Embryonic facial prominence (tissue), 1 donor: Measurements from ENCODE around the gene TTC19.

Experiments used
- DNase-seq: peaks from one replicate; pipeline ENCODE4 v3.0.0-alpha.2; 2016; ENCODE audit errors: extremely low spot score

The TTC19 gene

GRCh38 chr17:15999141-15999973 is at the start of gene TTC19, which contains the start of gene ZSWIM7:
Gene TTC19 (plus strand): TSS chr17:15999824. CDS start chr17:15999849, 25 bp downstream.
Gene ZSWIM7 (minus strand): TSS chr17:15999704. CDS start chr17:15999594, 110 bp downstream.
- peak; percentile 77 for DNase-seq

- no peak for DNase-seq
These were observed 48.1 kb upstream of the TTC19 start for GRCh38 chr17:15951368-15952047.

GRCh38 chr17:15952048-15952532 is 47.5 kb upstream of the TTC19 start:
- DNase-seq = no peak

- DNase-seq = no peak
These were observed 46.5 kb upstream of the TTC19 start for GRCh38 chr17:15952916-15953790.

GRCh38 chr17:15954222-15954621 is 45.4 kb upstream of the TTC19 start:
- DNase-seq = no peak

- DNase-seq = no peak
These were observed 43.7 kb upstream of the TTC19 start for GRCh38 chr17:15955793-15956541.

GRCh38 chr17:15957206-15957605 is 42.4 kb upstream of the TTC19 start:
- no peak for DNase-seq

- no peak for DNase-seq
These were observed 41.9 kb upstream of the TTC19 start for GRCh38 chr17:15957608-15958307.

- DNase-seq = no peak
These were observed 41.2 kb upstream of the TTC19 start for GRCh38 chr17:15958484-15958854.

- no peak for DNase-seq
These were observed 35.9 kb upstream of the TTC19 start for GRCh38 chr17:15963670-15964110.

GRCh38 chr17:15965528-15965927 is 34.1 kb upstream of the TTC19 start:
- DNase-seq = no peak

- no peak for DNase-seq
These were observed 33.3 kb upstream of the TTC19 start for GRCh38 chr17:15966183-15966878.

- DNase-seq = no peak
These were observed 32.8 kb upstream of the TTC19 start for GRCh38 chr17:15966879-15967248.

- DNase-seq = no peak
These were observed 31.8 kb upstream of the TTC19 start for GRCh38 chr17:15967706-15968399.

- DNase-seq = no peak
These were observed 30.2 kb upstream of the TTC19 start for GRCh38 chr17:15969463-15969862.

GRCh38 chr17:15970500-15970899 is 29.1 kb upstream of the TTC19 start:
- DNase-seq = no peak

- no peak for DNase-seq
These were observed 28.4 kb upstream of the TTC19 start for GRCh38 chr17:15971098-15971678.

- DNase-seq = no peak
These were observed 27.7 kb upstream of the TTC19 start for GRCh38 chr17:15971882-15972281.

- no peak for DNase-seq
These were observed 27.1 kb upstream of the TTC19 start for GRCh38 chr17:15972497-15972951.
